ENCODE results near the gene OR52L1.

Gene OR52L1

GRCh38 chr11:5941951-5942350, 44.8 kb downstream of the OR52L1 start, which contains the start of gene OR56A3:
Gene OR56A3 (plus strand): TSS chr11:5942251. CDS start chr11:5947347, 5,096 bp downstream.
- DNase-seq (ENCODE audit: low read depth in 2 of 2, low spot score in 1 of 2): no peak

GRCh38 chr11:5940748-5941147, 46.0 kb downstream of the OR52L1 start:
- no peak for DNase-seq (ENCODE audit: low read depth in 2 of 2, low spot score in 1 of 2)

GRCh38 chr11:5938603-5938965, 48.2 kb downstream of the OR52L1 start:
- DNase-seq (ENCODE audit: low read depth in 2 of 2, low spot score in 1 of 2): no peak

GRCh38 chr11:5937868-5938602, 48.8 kb downstream of the OR52L1 start:
- no peak for DNase-seq (ENCODE audit: low read depth in 2 of 2, low spot score in 1 of 2)
